ACHN (cell line): ENCODE measurements around the gene ITPR1.

Experiments used
- DNase-seq: peaks from one replicate; pipeline ENCODE4 v3.0.0-alpha.2; 2015
- in situ Hi-C: cut with HindIII; loops from 2 replicates; pipeline ENCODE4 v1.10.0; 2017; ENCODE audit warnings: low sequenced_read_pairs, low pct_ligation_motif_present, low pct_unique_long_range_greater_than_20kb

The ITPR1 gene

GRCh38 chr3:4828279-4829030, 335.3 kb downstream of the ITPR1 start:
- in situ Hi-C loops = no loop called here
- no peak for DNase-seq

- no peak for DNase-seq
- in situ Hi-C loops = no loop called here
Observed at GRCh38 chr3:4829031-4829394, 335.9 kb downstream of the ITPR1 start.

GRCh38 chr3:4830586-4830914, 337.4 kb downstream of the ITPR1 start:
- no peak for DNase-seq
- in situ Hi-C loops = no loop called here

GRCh38 chr3:4831580-4831950, 338.4 kb downstream of the ITPR1 start:
- no peak for DNase-seq
- in situ Hi-C loops = no loop called here

- in situ Hi-C loops = no loop called here
- no peak for DNase-seq
Observed at GRCh38 chr3:4833471-4833870, 340.3 kb downstream of the ITPR1 start.

GRCh38 chr3:4834403-4834866, 341.3 kb downstream of the ITPR1 start:
- DNase-seq = no peak
- in situ Hi-C loops = no loop called here

GRCh38 chr3:4835616-4836043, 342.5 kb downstream of the ITPR1 start:
- in situ Hi-C loops = no loop called here
- no peak for DNase-seq

- in situ Hi-C loops = no loop called here
- no peak for DNase-seq
Observed at GRCh38 chr3:4836516-4836915, 343.4 kb downstream of the ITPR1 start.

- DNase-seq = no peak
- in situ Hi-C loops = no loop called here
Observed at GRCh38 chr3:4837374-4837930, 344.3 kb downstream of the ITPR1 start.

- in situ Hi-C loops = no loop called here
- DNase-seq = no peak
Observed at GRCh38 chr3:4838621-4839022, 345.5 kb downstream of the ITPR1 start.

- in situ Hi-C loops = no loop called here
- DNase-seq = no peak
Observed at GRCh38 chr3:4839278-4839677, 346.1 kb downstream of the ITPR1 start.

- DNase-seq = peak; percentile 17
- in situ Hi-C loops = no loop called here
Observed at GRCh38 chr3:4841225-4841624, 348.1 kb downstream of the ITPR1 start.

GRCh38 chr3:4841776-4842440, 348.8 kb downstream of the ITPR1 start:
- in situ Hi-C loops = no loop called here
- DNase-seq = no peak

- DNase-seq = no peak
- in situ Hi-C loops = no loop called here
Observed at GRCh38 chr3:4843619-4844018, 350.5 kb downstream of the ITPR1 start.

- in situ Hi-C loops = no loop called here
- no peak for DNase-seq
Observed at GRCh38 chr3:4845882-4846281, 352.7 kb downstream of the ITPR1 start.

- DNase-seq = no peak
- in situ Hi-C loops = no loop called here
Observed at GRCh38 chr3:4846543-4846942, 353.4 kb downstream of the ITPR1 start.

GRCh38 chr3:4848176-4848825, 355.2 kb downstream of the ITPR1 start:
- in situ Hi-C loops = no loop called here
- no peak for DNase-seq

- in situ Hi-C loops = no loop called here
- no peak for DNase-seq
Observed at GRCh38 chr3:4849136-4849535, 356.0 kb downstream of the ITPR1 start.

GRCh38 chr3:4849739-4850138, 356.6 kb downstream of the ITPR1 start:
- in situ Hi-C loops = no loop called here
- no peak for DNase-seq
